ENCODE data around the gene CYP27B1.
A peak's percentile ranks its signal among the peaks of the same experiment; 100 is the strongest.

CYP27B1 gene

GRCh38 chr12:57766464-57767304 is at the start of gene CYP27B1:
TSS of gene CYP27B1 (minus strand) at chr12:57767078. CDS start at chr12:57767041, 37 bp downstream.
- H3K9me3 ChIP-seq (ENCODE audit: severe bottlenecking), result no peaks in the 10 kb centered on the region
- peak within 1 kb of the TSS; percentile 55 for H3K4me3 ChIP-seq (ENCODE audit: severe bottlenecking)
- H3K4me1 ChIP-seq (ENCODE audit: insufficient read depth, poor library complexity, severe bottlenecking), result peaks cover 4% of the 10 kb centered on the region
- peak within 1 kb of the TSS; percentile 83 for H3K27ac ChIP-seq (ENCODE audit: poor library complexity, severe bottlenecking)
- peaks cover 43% of the 10 kb centered on the region for H3K36me3 ChIP-seq (ENCODE audit: low read depth)
- no peaks in the 10 kb centered on the region for H3K27me3 ChIP-seq (ENCODE audit: insufficient read depth, poor library complexity, severe bottlenecking)
- ATAC-seq (ENCODE audit: low read depth), result peak; percentile 54
- TF ChIP-seq CTCF (IDR thresholded peaks at IDR 0.05; ENCODE audit: poor library complexity, severe bottlenecking), result no peak
- peak; percentile 85 for DNase-seq (ENCODE audit: low spot score)

DNA sequence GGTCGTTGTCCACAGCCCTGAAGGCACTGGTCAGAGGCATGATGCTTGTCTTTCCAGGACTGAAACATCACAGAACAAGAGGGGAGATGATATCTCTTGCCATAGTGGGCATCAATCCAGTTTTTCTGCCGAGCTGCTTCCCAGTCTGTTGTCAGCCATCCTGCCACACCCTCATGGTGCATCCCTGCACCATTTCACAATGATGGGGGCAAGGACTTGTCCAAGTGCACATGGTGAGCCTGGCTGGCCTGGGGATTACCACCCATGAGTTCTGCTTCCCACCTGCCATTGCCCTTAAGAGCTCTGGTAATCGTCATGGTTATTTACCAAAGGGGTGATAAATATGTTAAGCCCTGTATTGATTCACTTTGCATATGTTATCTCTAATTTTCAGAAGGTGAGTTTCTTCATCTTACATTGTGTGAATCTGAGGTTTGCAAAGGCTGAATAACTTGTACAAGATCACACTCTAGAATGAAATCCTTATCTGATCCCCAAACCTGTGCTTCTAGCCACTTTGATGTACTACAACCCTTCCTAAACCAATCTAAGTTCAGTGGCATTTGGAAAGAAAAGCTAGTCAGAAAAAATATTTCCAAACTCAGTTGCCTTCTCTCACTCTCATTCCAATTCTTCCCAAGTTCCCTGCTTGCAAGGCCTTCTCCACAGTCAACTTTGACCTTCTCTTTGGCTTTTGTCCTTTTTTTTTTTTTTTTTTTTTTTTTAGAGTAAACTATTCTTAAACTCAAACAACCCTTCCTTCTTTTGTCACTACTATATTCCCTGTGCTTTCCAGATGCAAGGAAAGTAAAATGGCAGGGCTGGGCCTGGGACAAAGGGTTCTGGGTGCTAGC is 49.4 kb upstream of the CYP27B1 start:
- ATAC-seq (ENCODE audit: low read depth), result no peak
- Histone ChIP-seq H3K36me3 (ENCODE audit: low read depth) (no peaks in the 10 kb centered on the region), H3K4me3 (ENCODE audit: severe bottlenecking) (no peak overlapping the region), H3K27me3 (ENCODE audit: insufficient read depth, poor library complexity, severe bottlenecking) (no peaks in the 10 kb centered on the region), H3K27ac (ENCODE audit: poor library complexity, severe bottlenecking) (no peak overlapping the region), H3K9me3 (ENCODE audit: severe bottlenecking) (no peaks in the 10 kb centered on the region), H3K4me1 (ENCODE audit: insufficient read depth, poor library complexity, severe bottlenecking) (no peaks in the 10 kb centered on the region)
- TF ChIP-seq CTCF (IDR thresholded peaks at IDR 0.05; ENCODE audit: poor library complexity, severe bottlenecking), result no peak
- no peak for DNase-seq (ENCODE audit: low spot score)

DNA sequence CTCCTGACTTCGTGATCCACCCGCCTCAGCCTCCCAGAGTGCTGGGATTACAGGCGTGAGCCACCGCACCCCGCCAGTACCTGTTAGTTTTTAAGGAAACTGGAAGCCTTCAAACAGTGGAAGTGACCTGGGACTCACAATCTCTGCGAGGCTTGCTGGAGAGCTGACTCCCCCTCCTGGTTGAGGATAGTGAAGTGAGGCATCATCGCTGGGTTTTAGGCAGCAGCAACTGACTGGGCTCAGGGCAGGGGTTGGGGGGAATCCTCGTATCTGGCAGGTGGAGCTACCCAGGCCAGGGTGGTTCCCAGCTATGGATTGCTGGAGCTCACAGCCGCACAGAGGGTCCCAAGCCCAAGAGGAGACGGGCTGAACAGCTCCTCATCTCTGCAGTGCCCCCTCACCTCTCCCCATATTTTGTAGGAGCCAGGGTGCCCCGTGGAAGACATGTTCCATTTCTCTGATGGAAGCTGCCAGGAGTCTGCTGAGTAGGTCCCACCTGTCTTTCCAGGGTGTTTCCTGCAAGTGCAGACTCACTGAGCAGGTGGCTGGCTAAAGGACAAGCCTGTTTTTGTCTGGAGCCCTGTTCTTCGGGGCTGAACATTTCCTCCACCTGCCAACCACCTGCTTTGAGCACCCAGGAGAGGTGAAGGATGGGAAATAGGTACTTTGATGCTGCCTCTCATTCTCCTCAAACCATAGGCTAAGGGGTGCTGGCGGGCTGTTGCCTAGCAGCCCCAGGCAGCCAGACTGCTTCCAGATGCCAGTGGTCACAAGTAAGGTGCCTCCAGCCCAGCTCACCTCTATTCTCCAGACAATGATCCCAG is 48.5 kb upstream of the CYP27B1 start:
- Histone ChIP-seq H3K4me3 (ENCODE audit: severe bottlenecking) (no peak overlapping the region), H3K4me1 (ENCODE audit: insufficient read depth, poor library complexity, severe bottlenecking) (peaks cover 4% of the 10 kb centered on the region)

More for the DNA sequence above, 48.5 kb upstream of the CYP27B1 start:
- no peak for ATAC-seq (ENCODE audit: low read depth)
- Histone ChIP-seq H3K9me3 (ENCODE audit: severe bottlenecking) (no peaks in the 10 kb centered on the region), H3K36me3 (ENCODE audit: low read depth) (no peaks in the 10 kb centered on the region), H3K27me3 (ENCODE audit: insufficient read depth, poor library complexity, severe bottlenecking) (no peaks in the 10 kb centered on the region), H3K27ac (ENCODE audit: poor library complexity, severe bottlenecking) (no peak overlapping the region)
- no peak for DNase-seq (ENCODE audit: low spot score)
- peak; percentile 24 for TF ChIP-seq CTCF (IDR thresholded peaks at IDR 0.05; ENCODE audit: poor library complexity, severe bottlenecking)

All from RWPE2 (cell line).